ENCODE results near the gene VEZF1.

The VEZF1 gene

GRCh38 chr17:57953219-57953618, 34.8 kb downstream of the VEZF1 start:
- Histone ChIP-seq H3K4me1 (peaks cover 2% of the 10 kb centered on the region; the same call in 1 of the 2 replicates), H3K9me3 (no peaks in the 10 kb centered on the region), H3K4me3 (ENCODE audit: low read depth, low read length) (no peak overlapping the region), H3K36me3 (no peaks in the 10 kb centered on the region), H3K27me3 (peaks cover 4% of the 10 kb centered on the region)
- DNase-seq: no peak
- no peak for TF ChIP-seq CTCF (IDR thresholded peaks at IDR 0.05; ENCODE audit: low read depth, low read length)

- H3K4me1 ChIP-seq: no peaks in the 10 kb centered on the region; the same call in 1 of the 2 replicates
- no peak overlapping the region for H3K4me3 ChIP-seq (ENCODE audit: low read depth, low read length)
- DNase-seq: no peak
- H3K27me3 ChIP-seq: no peaks in the 10 kb centered on the region
- TF ChIP-seq CTCF (IDR thresholded peaks at IDR 0.05; ENCODE audit: low read depth, low read length): no peak
- H3K9me3 ChIP-seq: no peaks in the 10 kb centered on the region
- no peaks in the 10 kb centered on the region for H3K36me3 ChIP-seq
Observed at GRCh38 chr17:57949649-57950048, 38.4 kb downstream of the VEZF1 start.

- Histone ChIP-seq H3K4me3 (ENCODE audit: low read depth, low read length) (no peak overlapping the region), H3K27me3 (no peaks in the 10 kb centered on the region), H3K9me3 (no peaks in the 10 kb centered on the region), H3K4me1 (no peaks in the 10 kb centered on the region; the same call in 1 of the 2 replicates), H3K36me3 (no peaks in the 10 kb centered on the region)
- no peak for DNase-seq
- TF ChIP-seq CTCF (IDR thresholded peaks at IDR 0.05; ENCODE audit: low read depth, low read length): no peak
Observed at GRCh38 chr17:57948555-57949420, 39.3 kb downstream of the VEZF1 start.

GRCh38 chr17:57948169-57948554, 39.9 kb downstream of the VEZF1 start:
- H3K4me1 ChIP-seq: no peaks in the 10 kb centered on the region; the same call in 1 of the 2 replicates
- no peak for TF ChIP-seq CTCF (IDR thresholded peaks at IDR 0.05; ENCODE audit: low read depth, low read length)
- no peaks in the 10 kb centered on the region for H3K36me3 ChIP-seq
- no peak overlapping the region for H3K4me3 ChIP-seq (ENCODE audit: low read depth, low read length)
- no peak for DNase-seq
- H3K9me3 ChIP-seq: no peaks in the 10 kb centered on the region
- H3K27me3 ChIP-seq: no peaks in the 10 kb centered on the region

GRCh38 chr17:57947369-57947768, 40.7 kb downstream of the VEZF1 start:
- DNase-seq: no peak

More at GRCh38 chr17:57947369-57947768, 40.7 kb downstream of the VEZF1 start:
- H3K4me3 ChIP-seq (ENCODE audit: low read depth, low read length): no peak overlapping the region
- H3K36me3 ChIP-seq: no peaks in the 10 kb centered on the region
- TF ChIP-seq CTCF (IDR thresholded peaks at IDR 0.05; ENCODE audit: low read depth, low read length): no peak
- H3K4me1 ChIP-seq: no peaks in the 10 kb centered on the region; the same call in 1 of the 2 replicates
- H3K27me3 ChIP-seq: no peaks in the 10 kb centered on the region
- H3K9me3 ChIP-seq: no peaks in the 10 kb centered on the region
